ENCODE data around the gene POGK. TPM values are rescaled to one million over a fixed set of nuclear protein-coding genes. Genes with fewer than 3 reads are reported as not detected.

POGK gene
- 23.7 and 28.9 TPM in 2 replicates for total RNA-seq

DNA sequence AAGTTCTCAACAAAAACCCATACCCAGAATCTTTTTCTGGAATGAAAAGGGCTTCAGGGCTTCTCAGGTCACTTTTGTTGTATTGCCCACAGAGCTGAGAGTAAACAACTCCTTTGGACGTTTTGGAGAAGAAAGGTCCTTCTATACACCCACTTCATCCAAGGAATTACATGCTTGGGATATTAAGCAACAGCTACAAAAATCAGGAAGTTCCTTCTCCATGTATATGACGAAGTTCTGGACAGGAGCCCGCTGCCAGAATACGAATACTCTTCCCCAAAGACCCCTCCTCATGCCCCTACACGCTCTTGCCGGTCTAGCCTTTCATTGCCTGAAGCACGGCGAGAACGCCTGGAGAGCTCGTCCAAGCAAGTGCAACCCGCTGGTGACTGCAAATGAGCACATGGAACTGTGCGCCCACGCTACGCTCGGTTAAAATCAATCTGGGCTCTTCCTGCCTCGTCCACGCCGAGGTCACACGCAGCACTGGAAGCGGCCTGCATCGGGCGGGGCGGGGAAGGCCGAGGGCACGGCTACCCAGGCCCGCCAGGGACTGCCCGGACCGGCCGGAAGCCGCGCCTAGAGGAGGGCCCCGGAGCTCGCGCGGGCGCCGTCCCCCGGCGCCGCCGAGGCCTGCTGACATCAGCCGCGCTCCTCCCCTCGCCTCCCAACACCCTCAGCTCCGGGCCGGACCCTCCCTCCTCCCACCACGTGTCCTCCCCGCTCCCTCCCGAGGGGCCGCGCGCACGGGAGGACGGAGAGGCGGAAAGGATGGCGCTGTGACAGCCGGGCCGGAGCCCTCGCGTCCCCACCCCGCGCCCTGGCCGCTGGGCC, at the start of gene POGK:
POGK (plus strand) TSS at position 710 of the 834 bp plus-strand sequence. CDS start 1,482 bp downstream, outside the sequence.

DNA sequence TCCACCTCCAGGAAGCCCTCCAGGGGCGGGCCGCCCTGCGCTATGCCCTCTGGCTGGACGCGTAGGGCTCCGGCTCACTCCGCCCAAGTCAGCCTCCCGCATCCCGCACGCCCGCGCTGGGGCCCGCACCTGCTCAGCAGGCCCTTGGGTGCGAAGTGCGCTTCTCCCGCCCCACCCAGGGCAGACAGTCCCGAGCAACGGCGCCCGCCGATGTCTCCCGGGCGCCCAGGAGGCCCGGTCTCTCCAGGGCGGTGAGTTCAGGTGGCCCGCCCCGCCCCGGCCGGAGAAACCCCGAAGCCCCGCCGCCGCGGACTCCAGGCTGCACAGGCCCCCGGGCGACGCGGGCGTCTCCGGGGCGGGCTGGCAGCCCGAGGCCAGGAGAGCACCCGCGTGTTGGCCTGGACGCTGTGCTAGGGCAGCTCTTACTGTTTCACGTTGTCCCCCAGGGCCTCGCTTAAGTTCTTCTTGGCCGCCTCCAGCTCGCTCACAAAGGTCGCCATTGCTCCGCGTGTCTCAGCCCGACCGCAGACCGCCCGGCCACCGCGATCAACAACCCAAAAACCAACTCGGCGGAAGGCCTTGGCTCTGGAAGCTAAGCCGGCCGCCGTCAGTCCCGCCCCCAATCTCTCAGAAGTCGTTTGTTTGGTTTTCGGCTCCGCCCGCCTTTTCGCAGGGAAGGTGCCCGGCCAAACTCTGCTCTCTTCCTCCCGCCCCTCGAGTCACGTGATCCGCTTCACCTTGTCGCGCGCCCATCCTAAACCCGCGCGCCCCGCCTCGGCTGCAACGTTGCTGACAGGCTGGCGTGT, 36.7 kb downstream of the POGK start, which contains the start of gene TADA1:
TADA1 (minus strand) TSS at position 531 of the 806 bp plus-strand sequence; CDS start at position 500, 31 bp downstream.

Other genes starting within 250 kb of the POGK start
- gene TADA1, start 36.8 kb downstream of the POGK start, total RNA-seq, result 7.2 and 10.5 TPM in 2 replicates
- not detected in 2 replicates for gene ILDR2, start 136.1 kb downstream of the POGK start, total RNA-seq
- not detected in 2 replicates for gene MAEL, start 149.8 kb downstream of the POGK start, total RNA-seq

Measured in hair follicular keratinocyte (primary cell).